ENCODE measurements around the gene CBR1. TPM values are rescaled to one million over a fixed set of nuclear protein-coding genes. Genes with fewer than 3 reads are reported as not detected.

Gene CBR1
- total and polyA plus RNA-seq, 8 donors: 9.0 to 30.7 (median 14.9) TPM

DNA sequence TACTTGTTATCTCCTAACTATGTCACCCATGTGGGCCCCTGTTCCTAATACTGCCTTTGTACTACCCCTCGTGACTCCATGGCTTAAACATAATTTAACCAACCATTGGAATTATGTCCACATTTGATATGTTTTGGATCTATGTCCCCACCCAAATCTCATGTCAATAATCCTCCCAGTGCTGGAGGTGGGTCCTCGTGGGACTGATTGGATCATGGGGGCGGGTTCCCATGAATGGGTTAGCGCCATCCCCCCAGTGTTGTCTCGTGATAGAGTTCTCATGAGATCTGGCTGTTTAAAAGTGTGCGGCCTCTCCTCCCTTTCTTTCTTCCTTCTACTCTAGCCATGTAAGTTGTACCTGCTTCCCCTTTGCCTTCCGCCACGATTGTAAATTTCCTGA lies 9.8 kb downstream of the CBR1 start:
- no peak for DNase-seq
- Histone ChIP-seq H3K9me3 (no peaks in the 10 kb centered on the region), H3K4me3 (no peak overlapping the region), H3K4me1 (no peaks in the 10 kb centered on the region), H3K36me3 (no peaks in the 10 kb centered on the region), H3K27me3 (no peaks in the 10 kb centered on the region), H3K27ac (no peak overlapping the region)
- WGBS, 2 donors: 76 to 81% methylated on average over 8 of the region's 8 CpGs
- TF ChIP-seq, protein P1, sequence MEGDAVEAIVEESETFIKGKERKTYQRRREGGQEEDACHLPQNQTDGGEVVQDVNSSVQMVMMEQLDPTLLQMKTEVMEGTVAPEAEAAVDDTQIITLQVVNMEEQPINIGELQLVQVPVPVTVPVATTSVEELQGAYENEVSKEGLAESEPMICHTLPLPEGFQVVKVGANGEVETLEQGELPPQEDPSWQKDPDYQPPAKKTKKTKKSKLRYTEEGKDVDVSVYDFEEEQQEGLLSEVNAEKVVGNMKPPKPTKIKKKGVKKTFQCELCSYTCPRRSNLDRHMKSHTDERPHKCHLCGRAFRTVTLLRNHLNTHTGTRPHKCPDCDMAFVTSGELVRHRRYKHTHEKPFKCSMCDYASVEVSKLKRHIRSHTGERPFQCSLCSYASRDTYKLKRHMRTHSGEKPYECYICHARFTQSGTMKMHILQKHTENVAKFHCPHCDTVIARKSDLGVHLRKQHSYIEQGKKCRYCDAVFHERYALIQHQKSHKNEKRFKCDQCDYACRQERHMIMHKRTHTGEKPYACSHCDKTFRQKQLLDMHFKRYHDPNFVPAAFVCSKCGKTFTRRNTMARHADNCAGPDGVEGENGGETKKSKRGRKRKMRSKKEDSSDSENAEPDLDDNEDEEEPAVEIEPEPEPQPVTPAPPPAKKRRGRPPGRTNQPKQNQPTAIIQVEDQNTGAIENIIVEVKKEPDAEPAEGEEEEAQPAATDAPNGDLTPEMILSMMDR (IDR thresholded peaks at IDR 0.05): no peak
- ATAC-seq: no peak
- intact Hi-C loops (cut with DNase I): no loop called here
- no peak for FAIRE-seq

DNA sequence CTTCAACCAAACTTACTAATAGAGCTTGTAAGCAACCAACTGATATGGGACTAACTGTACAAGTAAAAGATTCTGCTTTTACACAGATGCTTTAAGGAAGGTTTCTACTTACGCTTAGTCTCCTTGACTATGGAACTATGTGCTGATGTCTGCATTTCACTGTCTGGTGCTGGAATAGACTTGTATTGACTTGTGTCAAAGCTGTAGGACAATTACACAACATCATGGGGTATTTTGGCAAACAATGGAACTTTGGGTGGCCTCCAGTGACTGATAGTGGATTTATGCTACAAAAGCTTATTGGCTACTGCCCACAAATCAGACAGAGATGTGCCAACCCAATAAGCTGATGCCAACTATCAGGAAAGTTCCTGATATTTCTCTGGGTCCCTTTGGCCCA lies 10.6 kb downstream of the CBR1 start:
- FAIRE-seq (no peak), DNase-seq (no peak)

DNA sequence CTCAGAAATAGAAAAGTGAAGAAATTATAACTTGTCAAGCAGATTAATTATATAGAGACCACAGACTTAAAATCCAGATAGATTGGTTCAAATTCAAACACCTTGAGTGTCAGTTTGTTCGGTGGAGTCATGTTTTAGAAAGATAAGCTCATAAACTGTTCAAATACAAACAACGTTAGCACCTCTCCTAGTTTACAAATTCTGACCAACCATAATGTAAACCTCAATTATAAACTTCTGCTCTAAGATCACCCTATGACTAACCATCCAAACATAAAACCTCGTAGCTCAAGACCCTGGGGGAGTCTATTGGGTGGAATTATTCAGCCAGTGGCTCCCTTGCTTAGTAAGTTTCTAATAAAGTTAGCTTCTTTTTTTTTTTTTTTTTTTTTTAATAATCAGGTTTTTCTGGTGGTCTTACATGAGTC lies 12.4 kb downstream of the CBR1 start:
- ATAC-seq: no peak
- intact Hi-C loops (cut with DNase I): no loop called here
- H3K4me3 ChIP-seq: no peak overlapping the region
- H3K9me3 ChIP-seq: no peaks in the 10 kb centered on the region
- H3K36me3 ChIP-seq: no peaks in the 10 kb centered on the region
- TF ChIP-seq, protein P1 (IDR thresholded peaks at IDR 0.05): no peak
- 59 to 65% methylated on average over 3 of the region's 3 CpGs for WGBS, 2 donors
- FAIRE-seq: no peak
- H3K4me1 ChIP-seq: no peaks in the 10 kb centered on the region
- H3K27me3 ChIP-seq: no peaks in the 10 kb centered on the region
- DNase-seq: no peak
- no peak overlapping the region for H3K27ac ChIP-seq

More for the DNA sequence above, 10.6 kb downstream of the CBR1 start:
- Histone ChIP-seq H3K9me3 (no peaks in the 10 kb centered on the region), H3K4me1 (no peaks in the 10 kb centered on the region), H3K27me3 (no peaks in the 10 kb centered on the region), H3K36me3 (no peaks in the 10 kb centered on the region), H3K4me3 (no peak overlapping the region), H3K27ac (no peak overlapping the region)
- no peak for ATAC-seq
- TF ChIP-seq, protein P1 (IDR thresholded peaks at IDR 0.05): no peak
- WGBS, 2 donors: 96 to 98% methylated on average over 1 of the region's 1 CpG
- intact Hi-C loops (cut with DNase I): no loop called here

DNA sequence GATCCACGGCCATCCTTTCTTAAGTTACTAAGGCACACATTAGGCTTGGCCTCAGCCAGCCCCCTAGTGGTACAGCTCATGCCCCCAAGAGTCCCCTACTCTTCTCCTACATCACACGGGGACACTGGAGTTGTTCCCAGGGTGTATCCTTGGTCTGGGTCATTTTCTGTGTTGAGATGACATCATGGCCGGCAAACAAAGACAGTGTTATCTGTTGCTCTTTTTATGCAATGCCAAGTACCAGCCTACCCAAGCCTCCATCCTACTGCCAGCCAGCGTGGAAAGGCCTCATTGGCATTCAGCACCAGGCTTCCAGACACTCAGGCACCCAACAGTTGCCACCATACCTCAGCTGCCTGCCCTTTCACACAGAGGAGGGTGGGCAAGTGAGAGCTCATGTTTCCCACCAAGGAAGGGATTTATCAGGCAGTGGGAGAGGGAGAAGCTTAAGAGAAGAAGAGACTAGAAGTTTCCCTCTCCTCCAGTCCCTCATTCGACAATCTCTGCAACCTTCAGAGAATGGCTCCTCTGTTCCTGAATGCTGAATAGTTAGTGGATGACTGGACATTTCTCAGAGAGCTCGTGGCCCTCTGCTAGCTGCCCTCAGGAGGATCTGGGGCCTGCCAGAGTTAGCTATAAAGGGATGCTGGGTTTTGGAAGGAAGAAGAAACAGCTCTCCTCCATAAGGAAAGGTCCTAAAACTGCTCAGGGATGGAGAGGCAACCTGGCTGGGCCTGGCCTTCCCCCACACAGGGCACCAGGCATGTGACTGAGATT lies 17.7 kb downstream of the CBR1 start:
- intact Hi-C loops (cut with DNase I): no loop called here
- H3K9me3 ChIP-seq: no peaks in the 10 kb centered on the region
- no peak for ATAC-seq
- H3K27ac ChIP-seq: no peak overlapping the region
- H3K4me1 ChIP-seq: no peaks in the 10 kb centered on the region
- H3K36me3 ChIP-seq: no peaks in the 10 kb centered on the region
- no peak for FAIRE-seq
- TF ChIP-seq, protein P1 (IDR thresholded peaks at IDR 0.05): no peak
- no peak for DNase-seq
- WGBS, 2 donors: 56 to 58% methylated on average over 6 of the region's 6 CpGs
- no peaks in the 10 kb centered on the region for H3K27me3 ChIP-seq
- no peak overlapping the region for H3K4me3 ChIP-seq

DNA sequence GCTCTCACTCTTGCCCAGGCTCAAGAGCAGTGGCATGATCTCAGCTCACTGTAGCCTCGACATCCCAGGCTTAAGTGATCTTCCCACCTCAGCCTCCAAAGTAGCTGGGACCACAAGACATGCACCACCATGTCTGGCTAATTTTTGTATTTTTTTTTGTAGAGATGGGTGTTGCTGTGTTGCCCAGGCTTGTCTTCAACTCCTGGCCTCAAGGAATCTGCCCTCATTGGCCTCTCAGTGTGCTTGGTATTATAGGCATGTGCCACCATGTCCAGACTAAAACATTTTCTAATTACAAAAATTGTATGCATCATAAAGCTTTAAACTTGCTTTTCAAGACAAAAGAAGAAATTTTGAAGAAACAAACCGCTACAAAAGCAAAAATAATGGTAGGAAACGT lies 20.1 kb downstream of the CBR1 start:
- H3K9me3 ChIP-seq: no peaks in the 10 kb centered on the region
- TF ChIP-seq, protein P1 (IDR thresholded peaks at IDR 0.05): no peak
- H3K27ac ChIP-seq: no peak overlapping the region
- H3K4me1 ChIP-seq: no peaks in the 10 kb centered on the region
- ATAC-seq (no peak), FAIRE-seq (no peak), DNase-seq (no peak)
- WGBS, 2 donors: 73 to 89% methylated on average over 3 of the region's 3 CpGs
- no peaks in the 10 kb centered on the region for H3K36me3 ChIP-seq
- intact Hi-C loops (cut with DNase I): no loop called here
- H3K27me3 ChIP-seq: no peaks in the 10 kb centered on the region
- no peak overlapping the region for H3K4me3 ChIP-seq
